GM18861 (cell line): ENCODE data around the gene IL9R.
"Not testable (repeated sequence)": the region's sequence is repeated elsewhere in the genome, so short reads cannot be mapped to it uniquely, and the experiment has no call there.

Experiments used
- ATAC-seq: cut with Tn5 transposase; IDR thresholded peaks from one replicate; pipeline ENCODE4 v1.9.1; 2021; ENCODE audit not compliant: unreplicated experiment

The IL9R gene, protein sequence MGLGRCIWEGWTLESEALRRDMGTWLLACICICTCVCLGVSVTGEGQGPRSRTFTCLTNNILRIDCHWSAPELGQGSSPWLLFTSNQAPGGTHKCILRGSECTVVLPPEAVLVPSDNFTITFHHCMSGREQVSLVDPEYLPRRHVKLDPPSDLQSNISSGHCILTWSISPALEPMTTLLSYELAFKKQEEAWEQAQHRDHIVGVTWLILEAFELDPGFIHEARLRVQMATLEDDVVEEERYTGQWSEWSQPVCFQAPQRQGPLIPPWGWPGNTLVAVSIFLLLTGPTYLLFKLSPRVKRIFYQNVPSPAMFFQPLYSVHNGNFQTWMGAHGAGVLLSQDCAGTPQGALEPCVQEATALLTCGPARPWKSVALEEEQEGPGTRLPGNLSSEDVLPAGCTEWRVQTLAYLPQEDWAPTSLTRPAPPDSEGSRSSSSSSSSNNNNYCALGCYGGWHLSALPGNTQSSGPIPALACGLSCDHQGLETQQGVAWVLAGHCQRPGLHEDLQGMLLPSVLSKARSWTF

GRCh38 chrX:155997436-155997835 lies at the start of gene IL9R:
IL9R (plus strand) TSS chrX:155997696; CDS start chrX:155997760, 64 bp downstream.
- no peak for ATAC-seq

GRCh38 chrX:155949098-155949497 lies 48.4 kb upstream of the IL9R start:
- ATAC-seq = no peak

GRCh38 chrX:155951237-155951789 lies 46.2 kb upstream of the IL9R start:
- ATAC-seq = no peak

GRCh38 chrX:155953055-155953454 lies 44.4 kb upstream of the IL9R start:
- ATAC-seq = no peak

DNA sequence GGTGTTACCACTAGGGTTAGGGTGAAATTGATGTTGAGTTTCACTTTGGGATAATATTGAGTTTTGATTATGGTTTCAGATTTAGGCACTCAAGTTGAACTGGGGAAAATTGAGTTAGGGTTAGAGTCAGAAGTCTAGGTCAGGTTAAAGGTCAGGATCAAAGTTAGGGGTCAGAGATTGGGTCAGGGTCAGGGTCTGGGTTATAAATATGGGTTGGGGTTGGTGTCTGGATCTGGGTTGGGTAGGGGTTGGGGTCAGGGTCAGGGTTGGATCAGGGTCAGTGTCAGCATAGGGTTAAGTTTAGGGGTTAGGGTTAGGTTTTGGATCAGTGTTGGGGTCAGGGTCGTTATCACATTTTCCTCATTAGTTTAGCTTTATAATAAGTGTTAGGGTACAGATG lies 42.7 kb upstream of the IL9R start:
- no peak for ATAC-seq

DNA sequence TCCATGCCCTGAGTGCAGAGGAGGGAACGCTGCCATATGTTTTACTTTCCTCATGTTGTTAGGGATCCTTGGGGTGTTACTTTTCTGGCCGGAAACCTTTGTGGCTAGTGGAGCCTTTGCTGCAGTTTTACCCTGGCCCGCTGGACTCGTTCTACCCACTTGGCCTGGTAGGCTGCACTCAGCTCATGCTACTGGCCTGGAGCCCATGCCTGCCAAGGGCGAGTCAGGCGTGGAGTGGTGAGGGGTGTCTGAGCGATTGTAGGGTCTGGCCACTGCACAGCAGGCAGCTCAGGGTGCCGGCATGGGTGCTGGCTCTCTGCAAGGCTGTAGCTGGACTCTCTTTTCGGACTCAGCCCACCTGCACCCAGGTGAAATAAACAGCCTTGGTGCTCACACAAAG lies 41.4 kb upstream of the IL9R start:
- ATAC-seq = no peak

DNA sequence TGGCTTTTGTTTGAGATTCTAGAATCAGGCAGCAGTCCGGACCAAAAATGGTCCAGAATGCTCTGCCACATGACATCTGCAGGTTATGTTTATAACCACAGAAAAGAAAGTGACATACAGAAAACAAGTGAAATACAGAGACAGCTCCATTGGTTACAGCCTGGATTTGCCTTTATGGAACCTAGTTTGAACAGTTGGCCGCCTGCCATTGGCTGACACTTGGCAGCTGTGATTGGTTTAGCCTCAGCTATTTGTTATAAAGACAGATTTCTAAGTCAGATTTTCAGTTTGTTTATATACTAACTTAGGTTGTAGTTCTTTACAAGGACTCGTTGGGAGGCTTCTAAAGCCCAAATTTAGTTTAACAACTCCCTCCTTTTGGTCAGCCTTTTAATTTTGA lies 40.8 kb upstream of the IL9R start:
- no peak for ATAC-seq

DNA sequence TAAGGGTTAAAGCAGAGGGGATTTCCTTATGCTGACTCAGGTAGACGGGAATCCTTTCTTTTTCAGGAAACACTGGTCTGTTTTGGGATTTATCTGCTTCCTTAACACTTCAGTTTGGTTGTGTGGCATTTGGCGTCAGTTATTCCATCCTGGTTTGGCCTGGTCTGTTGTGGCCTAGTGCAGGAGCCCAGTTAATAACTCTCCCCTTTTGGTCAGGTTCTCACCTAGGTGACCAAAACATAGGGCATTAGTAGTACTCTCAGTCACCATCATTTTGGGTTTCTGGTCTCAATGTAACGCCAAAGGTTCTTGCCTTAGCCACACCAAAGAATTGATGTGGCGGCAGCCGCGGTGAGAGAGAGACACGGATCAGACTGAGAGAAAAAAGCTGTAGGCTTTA lies 39.7 kb upstream of the IL9R start:
- no peak for ATAC-seq

- ATAC-seq = no peak
Measured at GRCh38 chrX:155959018-155959587, 38.4 kb upstream of the IL9R start.

DNA sequence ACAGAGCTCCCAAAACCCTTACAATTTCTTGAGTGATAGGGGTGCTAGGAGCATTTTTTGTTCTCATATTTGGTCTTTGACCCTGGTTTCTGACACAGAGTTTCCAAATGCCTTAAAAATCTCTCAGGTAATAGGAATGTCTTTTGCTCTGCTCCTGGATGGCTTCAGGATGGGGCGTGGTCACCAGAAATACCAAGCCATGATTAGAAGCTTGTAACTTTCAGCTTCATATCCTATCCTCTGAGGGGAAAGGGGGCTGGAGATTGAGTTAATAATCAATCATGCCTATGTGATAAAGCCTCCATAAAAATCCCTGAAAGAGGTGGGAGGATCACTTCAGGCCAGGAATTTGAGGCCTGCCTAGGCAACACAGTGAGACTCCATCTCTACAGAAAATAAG lies 34.6 kb upstream of the IL9R start:
- no peak for ATAC-seq

DNA sequence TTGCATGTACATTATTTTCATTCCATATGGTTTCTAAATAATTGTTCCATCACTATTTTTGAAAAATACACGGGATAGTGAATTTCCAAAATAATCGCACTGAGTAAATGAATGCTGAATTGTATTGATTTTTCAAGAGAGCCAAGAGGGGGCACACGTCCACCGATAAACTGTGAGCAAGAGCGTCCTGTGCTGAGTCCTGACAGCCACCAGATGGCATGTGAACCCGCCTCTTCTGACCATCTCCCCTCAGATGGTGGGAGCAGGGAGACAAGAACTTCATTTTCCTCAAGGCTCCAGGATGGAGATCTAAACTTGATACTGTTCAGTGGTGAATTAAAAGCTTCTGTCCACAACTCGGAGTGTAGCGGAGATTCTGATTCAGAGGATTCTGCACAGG lies 30.6 kb upstream of the IL9R start:
- no peak for ATAC-seq

GRCh38 chrX:155967653-155968325 lies 29.7 kb upstream of the IL9R start:
- no peak for ATAC-seq

- no peak for ATAC-seq
Measured at GRCh38 chrX:155968326-155968661, 29.2 kb upstream of the IL9R start.

- no peak for ATAC-seq
Measured at GRCh38 chrX:155968791-155969190, 28.7 kb upstream of the IL9R start.

DNA sequence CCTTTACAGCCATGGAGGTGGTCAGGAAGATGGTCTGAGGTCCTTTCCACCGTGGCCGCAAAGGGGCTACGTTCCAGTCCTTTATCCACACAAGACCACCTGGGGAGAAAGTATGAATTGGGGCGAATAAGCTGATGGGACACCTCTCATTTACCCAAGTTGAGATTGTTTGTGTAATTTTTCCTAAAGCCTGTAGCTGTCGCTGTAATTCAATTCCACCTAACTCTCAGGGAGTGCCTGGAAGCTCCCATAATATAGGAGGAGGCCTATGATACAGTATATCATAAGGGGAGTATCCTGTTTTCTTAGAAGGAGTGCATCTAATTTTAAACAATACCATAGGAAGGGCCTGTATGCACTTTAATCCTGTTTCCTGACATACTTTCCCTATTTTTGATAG lies 25.8 kb upstream of the IL9R start:
- ATAC-seq = not testable (repeated sequence)

- ATAC-seq = not testable (repeated sequence)
Measured at GRCh38 chrX:155972241-155972640, 25.3 kb upstream of the IL9R start.

DNA sequence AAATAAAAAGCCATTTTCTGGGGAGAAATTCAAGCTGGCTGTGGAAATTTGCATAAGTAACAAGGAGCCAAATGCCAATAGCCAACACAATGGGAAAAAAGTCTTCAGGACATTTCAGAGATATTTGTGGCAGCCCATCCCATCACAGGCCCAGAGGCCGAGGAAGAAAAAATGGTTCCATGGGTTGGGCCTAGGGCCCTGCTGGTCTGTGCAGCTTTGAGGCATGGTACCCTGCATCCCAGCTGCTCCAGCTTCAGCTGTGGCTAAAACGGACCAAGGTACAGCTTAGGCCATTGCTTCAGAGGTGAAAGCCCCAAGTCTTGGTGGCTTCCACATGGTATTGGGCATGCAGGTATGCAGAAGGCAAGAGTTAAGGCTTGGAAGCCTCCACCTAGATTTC lies 14.2 kb upstream of the IL9R start:
- ATAC-seq = no peak

- ATAC-seq = no peak
Measured at GRCh38 chrX:155985208-155985607, 12.3 kb upstream of the IL9R start.

DNA sequence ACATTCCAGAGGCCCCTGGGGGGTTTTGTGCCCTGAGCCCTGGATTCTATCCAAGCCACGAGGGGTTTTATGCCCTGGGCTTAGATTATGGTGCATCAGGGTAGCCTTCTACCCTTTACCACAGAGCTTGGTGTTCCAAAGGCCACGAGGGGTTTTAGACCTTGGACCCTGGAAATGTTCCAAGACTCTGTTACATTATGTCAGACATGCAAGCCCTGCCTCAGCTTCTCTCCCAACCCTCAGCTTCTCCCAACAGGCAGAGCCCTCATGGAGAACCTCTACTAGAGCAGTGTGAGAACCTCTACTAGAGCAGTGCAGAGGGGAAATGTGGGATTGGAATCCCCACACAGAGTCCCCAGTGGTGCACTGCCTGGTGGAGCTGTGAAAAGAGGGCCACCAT lies 10.5 kb upstream of the IL9R start:
- not testable (repeated sequence) for ATAC-seq

GRCh38 chrX:155988859-155989258 lies 8.6 kb upstream of the IL9R start:
- no peak for ATAC-seq

DNA sequence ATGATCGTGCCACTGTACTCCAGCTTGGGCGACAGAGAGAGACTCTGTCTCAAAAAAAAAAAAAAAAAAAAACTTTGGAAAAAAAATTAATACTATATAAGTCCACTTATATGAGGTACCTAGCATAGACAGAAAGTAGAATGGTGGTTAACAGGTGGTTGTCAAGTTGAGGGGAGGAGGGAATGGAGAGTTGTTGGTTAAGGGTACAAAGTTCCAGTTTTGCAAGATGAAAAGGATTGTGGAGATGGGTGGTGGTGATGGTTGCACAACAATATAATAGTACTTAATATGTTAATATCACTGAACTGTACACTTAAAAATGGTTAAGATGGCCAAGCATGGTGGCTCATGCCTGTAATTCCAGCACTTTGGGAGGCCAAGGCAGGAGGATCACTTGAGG lies 4.1 kb upstream of the IL9R start:
- no peak for ATAC-seq
